ENCODE measurements around the gene CDK14.

Gene CDK14

DNA sequence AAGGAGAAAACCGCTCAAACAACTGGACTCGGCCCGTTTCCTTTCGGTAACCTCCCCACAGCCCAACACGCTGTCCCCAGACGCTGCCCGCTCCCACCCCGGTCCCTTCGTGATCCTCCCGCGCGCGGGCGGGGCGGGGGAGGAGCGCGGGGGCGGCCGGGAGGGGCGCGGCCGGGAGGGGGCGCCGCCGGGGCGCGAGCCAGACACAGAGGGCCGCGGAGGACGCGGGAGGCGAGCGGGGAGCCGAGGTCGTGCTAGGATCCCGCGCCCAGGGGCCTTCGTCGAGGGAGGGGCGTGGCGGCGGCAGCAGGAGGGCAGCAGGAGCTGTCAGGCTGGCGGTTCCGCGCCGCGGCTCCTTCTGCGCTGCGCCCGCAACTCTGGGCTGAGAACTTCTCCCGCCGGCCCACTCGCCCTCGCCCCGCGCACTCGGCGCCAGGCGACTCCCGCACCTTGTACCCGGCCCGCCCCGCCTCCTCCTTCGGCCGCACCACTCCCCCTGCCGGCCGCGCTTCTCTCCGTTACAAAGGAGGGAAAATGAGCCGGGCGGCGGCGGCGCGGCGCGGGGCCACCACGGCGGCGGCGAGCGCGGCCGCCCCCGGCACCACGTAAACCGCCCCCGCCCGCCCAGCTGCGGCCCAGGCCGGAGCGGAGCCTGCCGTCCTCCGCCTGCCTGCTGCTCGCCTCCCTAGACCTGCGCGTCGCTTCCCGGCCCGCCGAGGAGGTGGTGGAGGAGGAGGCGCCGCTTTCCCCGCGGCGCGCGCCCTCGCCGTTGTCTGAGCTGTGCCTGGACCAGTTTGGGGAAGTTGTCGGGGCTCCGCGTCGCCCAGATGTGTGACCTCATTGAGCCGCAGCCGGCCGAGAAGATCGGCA, at the start of gene CDK14:
CDK14 (plus strand) TSS at position 521 of the 870 bp plus-strand sequence; CDS start at position 828, 307 bp downstream.
- DNase-seq, result peak; percentile 61

DNA sequence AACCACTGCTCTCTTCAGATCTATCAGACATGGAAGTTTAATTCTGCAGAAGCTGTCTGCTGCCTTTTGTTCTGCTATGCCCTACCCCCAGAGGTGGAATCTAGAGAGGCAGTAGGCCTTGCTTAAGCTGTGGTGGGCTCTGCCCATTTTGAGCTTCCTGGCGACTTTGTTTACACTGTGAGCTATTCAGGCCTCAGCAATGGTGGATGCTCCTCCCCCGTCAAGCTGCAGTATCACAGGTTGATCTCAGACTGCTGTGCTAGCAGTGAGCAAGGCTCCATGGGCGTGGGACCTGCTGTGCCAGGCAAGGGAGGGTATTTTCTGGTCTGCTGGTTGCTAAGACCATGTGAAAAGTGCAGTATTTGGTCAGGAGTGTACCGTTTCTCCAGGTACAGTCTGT, 45.1 kb upstream of the CDK14 start:
- no peak for DNase-seq

DNA sequence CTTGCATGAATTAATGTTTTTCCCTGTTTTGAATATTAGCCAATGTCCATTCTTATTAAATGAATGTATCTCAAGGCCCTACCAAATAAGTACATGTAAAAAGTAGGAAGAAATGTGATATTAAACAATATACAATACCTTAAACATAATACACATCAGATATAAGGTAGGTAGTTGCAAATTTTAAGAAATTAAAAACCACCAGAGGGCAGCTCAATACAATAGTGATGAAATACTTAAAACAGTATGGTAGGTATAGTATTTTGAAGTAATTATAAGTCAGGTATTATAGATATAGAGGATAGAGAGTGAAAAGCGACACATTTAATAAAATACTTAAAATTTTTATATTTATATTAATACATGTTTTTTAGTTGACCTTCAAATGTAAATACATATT, 43.6 kb upstream of the CDK14 start:
- DNase-seq, result no peak

DNA sequence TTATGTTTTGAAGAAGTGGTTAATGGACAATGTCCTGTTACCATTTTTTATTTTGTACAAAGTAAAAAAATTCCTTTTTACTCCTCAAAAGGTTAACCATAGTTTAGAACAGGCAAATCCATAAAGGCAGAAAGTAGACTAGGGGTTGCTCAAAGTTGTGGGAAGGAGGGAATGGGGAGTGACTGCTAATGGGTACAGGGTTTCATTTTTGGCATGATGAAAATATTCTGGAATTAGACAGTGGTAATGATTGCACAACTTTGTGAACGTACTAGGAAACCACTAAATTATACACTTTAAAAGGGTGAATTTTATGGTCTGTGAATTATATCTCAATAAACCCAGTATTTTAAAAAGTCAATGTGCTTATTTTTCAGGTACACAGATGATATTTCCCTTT, 35.4 kb upstream of the CDK14 start:
- no peak for DNase-seq

DNA sequence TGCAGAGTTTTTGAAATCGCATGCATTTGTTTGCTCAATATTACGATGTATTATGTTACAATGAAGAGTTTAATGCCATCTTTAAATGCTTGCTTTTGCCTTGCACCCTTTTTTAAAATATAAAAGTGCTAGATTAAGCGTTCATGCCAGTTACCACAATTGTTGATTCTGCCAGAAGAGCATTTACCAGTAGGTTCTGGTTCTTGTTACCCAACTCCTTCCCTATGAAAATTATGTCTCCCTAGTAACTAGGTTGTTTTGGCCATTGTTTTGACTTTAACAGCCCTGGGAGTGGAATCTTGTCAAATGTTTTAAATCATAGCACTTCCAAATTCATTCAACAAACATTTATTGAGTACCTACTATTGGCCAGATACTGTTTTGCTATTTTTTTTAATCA, 32.8 kb upstream of the CDK14 start:
- DNase-seq, result no peak

DNA sequence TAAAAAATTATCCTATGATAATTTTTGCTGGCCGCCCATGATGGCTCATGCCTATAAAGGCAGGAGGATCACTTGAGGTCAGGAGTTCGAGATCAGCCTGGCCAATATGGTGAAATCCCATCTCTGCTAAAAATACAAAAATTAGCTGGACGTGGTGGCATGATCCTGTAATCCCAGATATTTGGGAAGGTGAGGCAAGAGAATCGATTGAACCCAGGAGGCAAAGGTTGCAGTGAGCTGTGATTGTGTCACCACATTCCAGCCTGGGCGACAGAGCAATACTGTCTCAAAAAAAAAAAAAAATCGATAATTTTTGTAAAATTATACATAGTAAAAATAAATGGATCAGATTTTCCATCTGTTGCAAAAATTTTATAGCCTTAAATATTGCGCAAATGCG, 31.7 kb upstream of the CDK14 start:
- DNase-seq, result no peak

DNA sequence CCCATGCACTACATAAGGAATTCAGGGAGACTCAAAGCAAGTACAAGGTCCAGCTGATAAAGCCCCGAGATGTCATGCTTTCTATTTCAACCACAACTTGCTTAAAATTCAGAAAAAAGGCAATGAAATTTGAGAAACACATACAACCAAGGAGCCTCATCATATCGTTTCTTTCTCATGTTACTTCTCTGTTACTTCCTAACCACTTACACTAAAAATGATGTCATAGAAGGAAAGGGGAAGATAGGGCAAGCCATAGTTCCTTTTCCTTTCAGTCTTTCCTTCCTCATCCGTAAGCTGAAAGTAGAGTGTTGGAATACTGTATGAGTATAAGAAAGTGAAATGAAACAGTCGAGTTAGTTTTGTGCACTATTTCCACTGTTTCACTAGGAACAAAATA, 27.9 kb upstream of the CDK14 start:
- no peak for DNase-seq

DNA sequence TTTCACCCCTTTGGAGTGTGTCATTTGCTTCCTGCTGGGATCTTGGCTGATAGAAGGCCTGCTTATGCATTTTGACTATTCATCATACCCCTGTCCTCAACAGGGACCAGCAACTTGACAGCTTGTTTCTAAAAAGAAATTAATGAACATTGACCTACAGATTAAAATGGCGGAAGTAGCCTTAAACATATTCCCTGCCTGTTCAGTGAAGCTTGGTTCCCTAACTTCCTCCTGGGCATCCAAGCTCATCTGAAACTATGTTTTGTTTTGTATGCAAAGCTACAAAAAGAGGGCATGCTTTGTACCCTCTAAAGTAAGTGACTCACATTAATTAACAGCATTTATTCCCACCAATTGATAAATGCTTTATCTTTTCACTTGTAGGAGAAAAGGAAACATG, 26.8 kb upstream of the CDK14 start:
- DNase-seq, result no peak

DNA sequence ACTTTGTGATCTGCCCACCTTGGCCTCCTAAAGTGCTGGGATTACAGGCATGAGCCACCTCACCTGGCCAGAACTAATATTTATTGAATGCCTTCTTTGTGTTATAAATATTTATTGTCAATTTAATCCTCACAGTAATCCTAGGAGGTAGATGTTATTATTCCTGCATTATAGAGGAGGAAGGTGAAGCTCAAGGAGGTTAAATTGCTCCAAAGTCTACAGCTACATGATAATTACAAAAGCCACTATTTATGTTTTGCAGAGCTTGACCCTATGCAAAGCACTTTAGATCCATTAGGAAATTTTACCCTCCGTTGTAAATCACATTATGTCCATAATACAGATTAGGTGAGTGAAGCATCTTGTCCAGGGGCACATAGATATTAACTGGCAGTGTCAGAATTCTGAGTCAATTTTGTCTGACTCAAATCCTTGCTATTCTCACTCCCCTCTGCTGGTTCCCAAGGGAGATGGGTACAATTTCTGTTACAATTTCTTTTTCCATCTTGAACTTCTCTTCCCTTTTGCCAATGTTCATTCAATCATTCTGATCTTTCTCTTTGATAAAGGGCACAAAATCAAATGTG, 25.7 kb upstream of the CDK14 start:
- no peak for DNase-seq

DNA sequence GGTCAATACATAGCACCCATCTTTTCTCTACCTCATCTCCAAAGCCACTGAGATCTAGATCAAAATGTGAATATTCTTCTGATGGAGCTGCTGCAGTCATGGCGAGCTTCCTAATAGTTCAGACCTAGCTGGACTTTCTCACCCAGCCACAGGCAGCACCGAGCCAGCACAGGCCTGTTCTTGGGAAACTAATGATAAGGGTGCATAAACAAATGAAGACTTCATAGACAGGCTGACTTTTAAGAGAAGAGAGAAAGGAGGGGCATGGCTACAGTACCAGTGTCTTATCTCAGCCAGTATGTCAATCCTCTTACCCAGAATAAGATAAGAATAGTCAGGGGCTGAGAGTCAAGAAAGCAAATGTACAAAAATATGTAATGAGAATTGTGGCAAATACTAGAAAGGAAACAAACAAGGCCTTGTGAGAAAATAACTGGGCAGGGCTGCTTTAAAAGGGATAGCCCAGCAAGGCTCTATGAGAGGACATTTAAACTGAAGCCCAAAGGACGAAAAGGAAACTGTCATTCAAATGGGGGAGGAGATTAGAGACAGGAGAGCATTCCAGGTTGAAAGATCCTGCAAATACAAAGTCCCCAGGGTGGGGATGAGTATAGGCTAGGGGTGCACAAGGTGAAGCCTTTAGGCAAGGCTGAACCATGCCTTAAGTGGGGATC, 21.8 kb upstream of the CDK14 start:
- DNase-seq, result no peak

DNA sequence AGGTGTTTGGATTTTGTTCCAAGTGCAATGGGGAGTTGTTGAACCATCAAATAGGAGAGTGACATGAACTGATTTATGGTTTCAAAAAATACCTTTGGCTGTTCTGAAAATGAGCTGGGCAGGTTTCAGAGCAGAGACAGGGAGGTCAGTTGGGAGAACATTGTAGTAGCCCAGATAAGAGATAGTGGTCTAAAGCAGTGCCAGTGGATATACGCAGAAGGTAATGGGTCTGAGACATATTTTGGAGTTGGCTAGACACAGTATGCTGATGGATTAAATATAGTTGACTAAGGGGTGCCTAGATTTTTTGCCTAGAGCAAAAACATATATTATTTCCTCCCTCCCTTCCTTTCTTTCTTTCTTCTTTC, 21.3 kb upstream of the CDK14 start:
- DNase-seq, result no peak

DNA sequence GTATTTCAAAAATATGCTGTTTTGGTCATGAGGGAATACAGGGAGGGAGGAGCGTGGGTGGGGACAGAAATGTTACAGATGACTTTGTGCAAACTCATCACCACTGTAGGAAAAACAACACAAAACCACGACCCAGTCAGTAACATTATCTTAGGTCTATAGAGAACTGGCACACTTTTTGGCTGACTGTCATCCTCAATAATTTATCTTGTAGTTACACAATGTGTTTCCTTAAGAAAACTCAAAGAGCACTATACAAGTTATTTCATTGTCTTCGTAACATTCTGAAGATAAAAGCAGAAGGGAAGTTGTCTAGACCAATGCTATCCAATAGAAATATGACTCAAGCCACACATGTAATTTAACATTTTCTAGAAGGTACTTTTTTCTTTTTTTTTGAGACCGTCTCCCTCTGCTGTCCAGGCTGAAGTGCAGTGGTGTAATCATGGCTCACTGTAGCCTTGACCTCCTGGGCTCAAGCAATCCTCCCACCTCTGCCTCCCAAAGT, 16.9 kb upstream of the CDK14 start:
- DNase-seq, result no peak

DNA sequence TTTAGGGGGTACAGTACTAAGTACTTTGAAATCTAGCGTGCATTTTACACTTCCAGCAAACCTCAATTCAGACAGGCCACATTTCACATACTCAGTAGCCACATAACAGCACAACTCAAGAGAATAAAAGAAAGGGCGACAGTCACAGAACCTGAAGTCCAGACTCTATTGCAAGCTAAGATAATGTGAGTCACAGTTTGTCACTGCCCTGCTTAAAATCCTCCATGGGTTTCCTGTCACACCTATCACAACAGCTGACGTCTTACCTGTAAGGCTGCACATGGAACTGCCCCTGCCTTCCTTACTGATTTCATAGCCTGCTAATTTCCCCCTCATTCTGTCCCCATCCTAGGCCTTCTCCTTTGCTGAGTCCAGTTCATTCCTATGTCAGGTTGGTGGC, 16.1 kb upstream of the CDK14 start:
- DNase-seq, result no peak

DNA sequence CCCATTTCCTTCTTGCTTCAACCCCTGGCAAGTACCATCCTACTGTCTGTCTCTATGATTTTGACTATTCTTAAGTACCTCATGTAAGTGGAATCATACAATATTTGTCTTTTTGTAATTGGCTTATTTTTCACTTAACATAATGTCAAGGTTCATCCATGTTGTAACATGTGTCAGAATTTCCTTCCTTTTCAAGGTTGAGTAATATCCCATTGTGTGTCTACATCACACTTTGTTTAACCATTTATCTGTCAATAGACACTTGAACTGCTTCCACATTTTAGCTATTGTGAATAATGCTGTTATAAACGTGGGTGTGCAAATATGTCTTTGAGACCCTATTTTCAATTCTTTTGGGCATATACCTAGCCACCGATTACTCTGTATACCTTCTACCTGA, 14.0 kb upstream of the CDK14 start:
- DNase-seq, result no peak

DNA sequence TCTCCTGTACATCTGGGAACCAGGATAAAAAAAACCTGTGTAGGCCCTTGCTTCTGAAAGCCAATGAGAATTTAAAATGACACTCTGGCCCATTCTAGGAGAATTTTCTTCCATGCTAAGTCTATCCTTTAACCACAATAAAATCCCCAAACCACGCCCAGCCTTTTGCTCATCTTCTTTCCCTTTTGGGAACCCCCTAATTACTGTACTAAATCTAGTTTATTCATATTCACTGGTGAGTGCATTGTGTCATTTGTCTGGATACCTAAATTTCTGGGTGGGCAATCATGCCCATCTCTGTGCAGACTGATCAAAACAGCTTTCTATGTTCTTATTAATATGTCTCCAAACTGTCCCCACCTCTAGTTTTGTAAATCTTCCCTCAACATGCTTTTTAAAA, 11.7 kb upstream of the CDK14 start:
- DNase-seq, result no peak

DNA sequence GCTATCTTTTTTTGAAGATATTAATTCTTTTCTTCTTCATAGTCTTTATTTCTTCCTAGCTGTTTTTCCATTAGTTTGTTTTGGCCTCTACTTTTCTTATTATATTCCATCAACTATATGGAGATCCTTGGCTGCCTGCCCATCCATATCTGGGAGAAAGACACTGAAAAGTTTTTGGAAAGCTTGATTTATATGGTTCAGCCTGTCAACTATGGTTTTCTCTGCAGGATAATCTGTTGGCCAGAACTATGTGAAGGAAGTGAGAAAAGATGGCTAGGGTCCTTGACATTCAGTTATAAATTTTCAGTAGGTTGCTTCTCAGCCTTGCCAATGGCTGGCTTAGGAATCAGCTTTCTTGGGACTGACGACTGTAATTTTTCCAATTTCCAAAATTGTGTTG, 10.0 kb upstream of the CDK14 start:
- DNase-seq, result no peak

DNA sequence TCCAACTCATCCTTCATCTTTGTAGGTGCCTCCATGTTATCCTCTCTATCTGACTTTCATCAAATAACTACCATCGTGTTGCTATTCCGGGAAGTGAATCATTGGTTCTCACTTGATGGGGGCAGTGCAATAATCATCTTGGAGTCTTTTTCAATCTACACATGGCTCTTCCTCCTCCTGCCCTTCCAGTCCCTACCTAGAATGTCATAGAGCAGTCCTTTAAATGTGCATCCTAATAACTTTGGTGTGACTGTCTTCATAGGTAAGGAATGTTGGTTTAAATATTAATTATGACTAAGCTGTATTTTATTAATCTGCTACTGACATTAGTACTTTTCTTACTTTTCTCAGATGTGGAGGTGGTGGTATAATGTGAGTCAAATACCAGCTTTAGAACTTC, 8.4 kb upstream of the CDK14 start:
- DNase-seq, result no peak

DNA sequence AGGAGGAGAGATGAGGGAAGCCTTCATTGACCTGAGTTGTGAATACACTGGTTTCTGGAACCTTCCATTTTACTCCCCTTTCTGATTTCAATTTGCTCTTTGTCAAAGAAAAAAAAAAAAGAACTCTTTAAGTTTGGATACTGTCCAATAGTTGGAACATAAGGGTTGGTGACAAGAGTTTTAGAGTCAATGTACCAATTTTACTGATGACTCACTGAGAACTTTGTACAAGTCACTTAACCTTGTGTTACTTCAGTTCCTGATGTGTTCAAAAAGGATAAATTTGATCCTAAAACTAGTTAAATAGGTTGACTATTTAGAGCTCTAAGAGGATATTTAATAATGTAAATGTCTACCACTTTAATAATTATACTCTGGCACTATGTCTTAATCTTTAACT, 4.1 kb upstream of the CDK14 start:
- DNase-seq, result no peak

DNA sequence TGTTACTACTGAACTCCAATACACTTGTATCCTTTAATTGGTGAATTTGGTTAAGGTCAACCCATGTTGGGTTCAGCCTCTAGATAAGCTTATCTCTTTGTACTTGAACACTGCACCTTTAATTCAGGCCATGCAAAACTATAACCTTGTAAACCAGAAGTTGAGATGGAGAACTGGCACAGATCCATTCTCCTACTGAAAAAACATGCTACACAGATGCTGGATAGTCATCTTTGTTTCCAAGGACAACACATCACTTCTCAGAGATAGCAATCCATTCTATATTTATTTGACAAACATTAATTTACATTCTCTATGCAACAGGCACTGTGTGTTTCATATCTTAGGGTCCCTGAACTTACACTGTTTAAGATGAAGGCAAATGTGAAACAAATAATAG, 2.9 kb upstream of the CDK14 start:
- no peak for DNase-seq

DNA sequence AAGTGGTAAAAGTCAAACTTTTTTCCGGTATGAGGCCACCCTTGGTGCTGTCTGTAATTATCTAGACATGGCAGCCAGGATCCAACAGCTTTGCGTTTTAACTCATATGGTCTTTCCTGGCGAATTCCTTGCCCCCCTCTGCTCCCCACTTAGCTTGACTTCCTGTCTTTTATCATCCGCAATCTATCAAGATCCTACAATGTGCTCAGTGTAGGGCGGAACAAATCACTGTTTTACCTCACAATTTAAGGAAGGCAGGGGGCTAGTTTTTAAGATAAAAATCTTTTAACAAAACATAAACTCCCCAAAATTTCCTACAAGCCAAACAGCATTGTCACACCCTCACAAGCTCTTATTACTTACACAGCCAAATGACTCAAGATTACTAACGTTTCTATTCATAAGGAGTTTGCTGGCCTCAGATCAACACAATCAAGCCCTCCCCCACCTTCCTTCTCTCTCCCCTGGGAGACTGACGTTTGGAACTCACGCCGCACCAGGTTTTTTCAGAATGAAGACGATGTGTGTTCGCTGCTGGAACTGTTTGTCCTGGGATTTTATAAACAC, 1.3 kb upstream of the CDK14 start:
- DNase-seq, result no peak

DNA sequence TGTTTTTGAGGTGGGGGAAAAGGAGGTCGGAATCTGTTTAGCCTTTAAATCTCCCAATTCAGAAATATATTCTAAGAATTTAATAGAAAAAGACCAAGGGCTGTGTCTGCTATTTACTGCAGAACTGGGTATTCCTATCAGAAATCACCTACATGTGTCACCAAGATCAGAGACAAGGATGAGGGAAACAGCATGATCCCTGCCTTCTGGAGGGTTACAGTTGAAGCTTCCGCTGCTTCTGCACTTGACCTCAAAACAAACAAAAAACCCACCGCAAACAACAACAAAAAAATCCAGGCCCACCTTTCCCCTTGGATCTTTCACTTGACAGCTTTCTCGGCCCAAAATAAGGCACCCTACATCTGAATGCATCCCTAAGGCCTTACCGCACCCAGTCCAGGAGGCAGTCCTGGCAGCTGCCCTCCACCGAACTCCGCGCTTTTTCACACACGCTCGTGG, 750 bp upstream of the CDK14 start:
- DNase-seq, result no peak

DNA sequence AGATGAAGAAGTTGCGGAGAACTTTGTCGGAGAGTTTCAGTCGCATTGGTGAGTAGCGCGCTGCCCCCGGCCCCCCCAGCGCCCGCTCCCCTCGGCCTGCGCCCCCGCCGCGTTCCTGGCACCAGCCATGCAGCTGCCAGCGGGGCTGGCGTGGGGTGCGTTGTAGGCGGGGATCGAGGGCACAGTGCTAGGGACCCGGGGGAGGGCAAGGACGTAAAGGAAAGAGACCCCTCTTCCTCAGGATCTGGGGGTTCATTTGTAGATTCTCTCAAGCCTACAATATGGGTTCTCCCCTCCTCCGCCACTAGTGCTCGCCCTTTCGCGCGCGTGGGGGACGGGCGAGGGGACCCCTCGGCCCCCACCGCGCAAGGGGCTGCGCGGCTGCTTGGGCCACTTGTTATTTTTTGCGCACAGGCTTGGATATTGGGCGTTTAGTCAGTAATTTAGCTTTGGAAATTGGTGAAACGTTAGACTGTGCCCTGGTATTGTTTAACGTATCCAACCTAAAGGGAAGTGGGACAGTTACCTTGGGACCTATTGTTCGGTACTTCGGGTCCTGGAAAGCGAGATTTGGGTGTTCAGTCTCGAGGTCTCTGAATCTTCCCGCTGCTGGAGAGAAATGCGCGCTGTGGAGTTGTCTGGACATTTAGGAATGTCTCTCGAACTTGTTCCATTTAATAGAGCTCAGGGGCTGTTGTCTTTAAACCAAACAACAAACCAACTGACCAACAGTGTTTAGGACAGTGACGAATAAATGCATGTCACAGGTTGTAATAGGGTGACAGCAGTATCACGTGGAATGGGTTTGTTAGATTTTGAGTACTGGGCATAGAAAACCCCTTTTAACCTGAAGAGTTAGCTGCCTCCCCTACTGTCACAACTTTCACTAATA, 796 bp downstream of the CDK14 start:
- no peak for DNase-seq

All from GOT3 (cell line).